Measurements from ENCODE around the gene ZNF787. TPM values are rescaled to one million over a fixed set of nuclear protein-coding genes. Genes with fewer than 3 reads are reported as not detected.

Gene ZNF787
- total and polyA plus RNA-seq, 4 donors: 2.9 to 23.6 (median 18.8) TPM

- DNase-seq (ENCODE audit: low spot score): no peak
- H3K4me3 ChIP-seq (ENCODE audit: low read depth in 1 of 3, low read length in 3 of 3): no peak overlapping the region
- no peaks in the 10 kb centered on the region for H3K27me3 ChIP-seq (ENCODE audit: control insufficient read depth in 4 of 4, insufficient read depth in 4 of 4, low read length in 3 of 4)
- no peaks in the 10 kb centered on the region for H3K9me3 ChIP-seq (ENCODE audit: control insufficient read depth in 4 of 4, low read length in 3 of 4)
- no peaks in the 10 kb centered on the region for H3K4me1 ChIP-seq (ENCODE audit: control insufficient read depth in 4 of 4, insufficient read depth in 4 of 4, low read length in 3 of 4)
- H3K36me3 ChIP-seq (ENCODE audit: control insufficient read depth in 4 of 4, insufficient read depth in 3 of 4, low read depth in 1 of 4, low read length in 3 of 4): peaks cover 6 to 19% (median 8%) of the 10 kb centered on the region in 4 donors
- 86% methylated on average over 38 of the region's 38 CpGs for WGBS
- no peak overlapping the region for H3K27ac ChIP-seq (ENCODE audit: low read depth in 1 of 2, low read length in 2 of 2)
- no peak for TF ChIP-seq HNF4A (conservative IDR thresholded peaks at IDR 0.05)
- no peak for TF ChIP-seq FOXA2 (IDR thresholded peaks at IDR 0.05)
- TF ChIP-seq MAX (IDR thresholded peaks at IDR 0.05): no peak
- no peak for TF ChIP-seq NR2F2 (IDR thresholded peaks at IDR 0.05)
- no peak for TF ChIP-seq EGR1 (IDR thresholded peaks at IDR 0.05; ENCODE audit: low read depth in 2 of 2)
- no peak for TF ChIP-seq ZBTB33 (IDR thresholded peaks at IDR 0.05)
- no peak for TF ChIP-seq TAF1 (conservative IDR thresholded peaks at IDR 0.05)
- TF ChIP-seq CTCF (IDR thresholded peaks at IDR 0.05; ENCODE audit: low read depth, low read length, missing input control): no peak
- TF ChIP-seq SP1 (IDR thresholded peaks at IDR 0.05): no peak
- no peak for TF ChIP-seq GABPA (IDR thresholded peaks at IDR 0.05 in 1 of 2, conservative IDR thresholded peaks at IDR 0.05 in 1 of 2)
- no peak for TF ChIP-seq HNF4G (IDR thresholded peaks at IDR 0.05)
- no peak for TF ChIP-seq REST (IDR thresholded peaks at IDR 0.05)
- no peak for TF ChIP-seq FOXA1 (IDR thresholded peaks at IDR 0.05)
- TF ChIP-seq ATF3 (IDR thresholded peaks at IDR 0.05): no peak
- TF ChIP-seq JUND (IDR thresholded peaks at IDR 0.05): no peak
- no peak for TF ChIP-seq RXRA (IDR thresholded peaks at IDR 0.05)
- TF ChIP-seq RAD21 (IDR thresholded peaks at IDR 0.05): no peak
- no peak for TF ChIP-seq YY1 (IDR thresholded peaks at IDR 0.05)
- no peak overlapping the region for H3K9ac ChIP-seq (ENCODE audit: low read depth in 1 of 2, low read length in 2 of 2)
Observed at GRCh38 chr19:56091751-56092546, 29.1 kb downstream of the ZNF787 start.

Measured in liver (tissue), 9 donors.